Epithelial cell of proximal tubule (primary cell): ENCODE data around the gene CNGA1. TPM values are rescaled to one million over a fixed set of nuclear protein-coding genes. Genes with fewer than 3 reads are reported as not detected.
"Not testable (repeated sequence)": the region's sequence is repeated elsewhere in the genome, so short reads cannot be mapped to it uniquely, and the experiment has no call there.

ENCODE experiments used
- DNase-seq: peaks from one replicate; pipeline ENCODE4 v3.0.0-alpha.2; 2011; ENCODE audit warnings: low read depth
- H3K4me3 ChIP-seq: 2 replicates; pipeline ENCODE4 v1.5.1; 2011; ENCODE audit warnings: low read depth, mild to moderate bottlenecking, low read length
- total RNA-seq: library from RNA; depleted of rRNA; stranded (reverse); fragments of >200 nt; gene quantifications from 2 replicates; pipeline ENCODE4 v1.2.3, GENCODE V29; 2015
- TF ChIP-seq, protein P1 (sequence below): conservative IDR thresholded peaks from 2 replicates; pipeline ENCODE4 v1.5.1; 2012; ENCODE audit warnings: low read depth, mild to moderate bottlenecking, low read length

The CNGA1 gene
- total RNA-seq, 1 donor from 2014 or later, result 2.8 TPM

DNA sequence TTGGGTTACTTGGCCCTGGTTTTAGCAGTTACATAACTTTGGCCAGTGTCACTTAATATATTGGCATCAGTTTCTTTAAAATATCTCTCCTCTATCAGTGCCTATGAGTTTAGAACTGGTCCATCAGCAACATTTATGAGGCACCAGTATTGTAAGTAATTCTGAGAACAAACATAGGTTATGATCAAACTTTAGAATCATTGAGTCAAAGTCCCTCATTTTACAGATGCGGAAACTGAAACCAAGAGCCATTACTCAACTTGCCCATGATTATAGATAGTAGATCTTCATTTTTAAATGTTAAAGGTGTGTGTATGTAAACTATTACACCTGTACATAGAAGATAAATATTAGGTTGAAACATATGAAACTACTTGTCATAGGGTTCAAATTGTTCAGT lies 4.6 kb upstream of the CNGA1 start:
- TF ChIP-seq, protein P1, sequence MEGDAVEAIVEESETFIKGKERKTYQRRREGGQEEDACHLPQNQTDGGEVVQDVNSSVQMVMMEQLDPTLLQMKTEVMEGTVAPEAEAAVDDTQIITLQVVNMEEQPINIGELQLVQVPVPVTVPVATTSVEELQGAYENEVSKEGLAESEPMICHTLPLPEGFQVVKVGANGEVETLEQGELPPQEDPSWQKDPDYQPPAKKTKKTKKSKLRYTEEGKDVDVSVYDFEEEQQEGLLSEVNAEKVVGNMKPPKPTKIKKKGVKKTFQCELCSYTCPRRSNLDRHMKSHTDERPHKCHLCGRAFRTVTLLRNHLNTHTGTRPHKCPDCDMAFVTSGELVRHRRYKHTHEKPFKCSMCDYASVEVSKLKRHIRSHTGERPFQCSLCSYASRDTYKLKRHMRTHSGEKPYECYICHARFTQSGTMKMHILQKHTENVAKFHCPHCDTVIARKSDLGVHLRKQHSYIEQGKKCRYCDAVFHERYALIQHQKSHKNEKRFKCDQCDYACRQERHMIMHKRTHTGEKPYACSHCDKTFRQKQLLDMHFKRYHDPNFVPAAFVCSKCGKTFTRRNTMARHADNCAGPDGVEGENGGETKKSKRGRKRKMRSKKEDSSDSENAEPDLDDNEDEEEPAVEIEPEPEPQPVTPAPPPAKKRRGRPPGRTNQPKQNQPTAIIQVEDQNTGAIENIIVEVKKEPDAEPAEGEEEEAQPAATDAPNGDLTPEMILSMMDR, result no peak
- no peak overlapping the region for H3K4me3 ChIP-seq
- no peak for DNase-seq

DNA sequence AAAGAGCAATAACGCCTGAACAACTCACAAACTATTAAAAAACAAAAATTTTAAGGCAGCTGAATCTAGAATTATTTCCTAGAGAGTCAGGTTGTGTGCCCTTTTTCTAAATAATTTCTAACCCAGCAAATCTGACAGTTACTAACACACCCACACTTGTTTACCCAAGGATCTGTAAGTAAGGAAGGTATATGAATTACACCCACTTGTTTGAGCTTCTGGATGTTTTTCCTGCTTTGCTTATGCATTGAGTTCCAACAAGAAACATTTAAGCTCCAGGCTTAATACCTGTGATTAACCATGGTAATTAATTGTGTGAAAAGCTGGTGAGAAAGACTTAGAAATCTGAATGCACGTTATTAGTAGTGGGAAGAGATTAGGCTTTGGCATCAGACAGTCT lies 1.6 kb upstream of the CNGA1 start:
- H3K4me3 ChIP-seq, result no peak overlapping the region
- TF ChIP-seq, protein P1, result no peak
- no peak for DNase-seq

DNA sequence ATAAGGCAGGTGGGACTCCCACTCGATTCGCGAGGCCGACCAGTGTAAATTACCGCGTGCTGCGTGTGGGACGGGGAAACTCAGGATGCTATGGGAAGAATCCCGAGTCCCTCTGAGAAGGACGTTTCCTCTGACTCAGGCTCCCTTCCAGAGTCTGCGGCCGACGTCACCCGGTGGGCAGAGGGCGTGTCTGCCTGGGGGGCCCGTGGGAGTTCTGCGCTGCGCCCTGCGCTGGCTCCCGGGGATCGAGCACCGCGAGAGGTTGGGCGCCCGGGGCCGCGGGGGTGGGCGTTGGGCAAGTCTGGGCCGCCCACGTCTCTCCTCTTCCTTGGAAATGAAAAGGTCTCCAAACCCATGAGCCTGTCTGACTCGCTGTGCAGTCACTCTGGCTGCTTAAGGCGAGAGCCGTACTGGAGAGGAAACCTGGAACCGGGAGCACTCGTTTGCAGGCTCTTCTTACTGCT lies 659 bp upstream of the CNGA1 start:
- no peak for DNase-seq
- H3K4me3 ChIP-seq, result peak overlapping the region; percentile 85
- TF ChIP-seq, protein P1, result no peak

DNA sequence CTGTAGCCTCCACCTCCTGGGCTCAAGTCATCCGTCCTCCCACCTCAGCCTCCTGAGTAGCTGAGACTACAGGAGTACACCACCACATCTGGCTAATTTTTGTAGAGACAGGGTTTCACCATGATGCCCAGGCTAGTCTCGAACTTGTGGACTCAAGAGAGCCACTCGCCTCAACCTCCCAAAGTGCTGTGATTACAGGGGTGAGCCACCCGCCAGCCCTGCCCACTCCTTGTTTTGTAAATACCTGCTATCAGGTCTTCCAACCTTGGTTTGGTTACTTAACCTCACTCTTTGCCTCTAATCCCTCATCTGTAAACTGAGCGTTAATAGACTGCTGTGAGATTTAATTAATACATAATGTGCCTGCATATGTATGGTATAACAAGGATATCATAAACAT lies 803 bp downstream of the CNGA1 start:
- no peak for DNase-seq
- no peak overlapping the region for H3K4me3 ChIP-seq
- TF ChIP-seq, protein P1, result no peak

DNA sequence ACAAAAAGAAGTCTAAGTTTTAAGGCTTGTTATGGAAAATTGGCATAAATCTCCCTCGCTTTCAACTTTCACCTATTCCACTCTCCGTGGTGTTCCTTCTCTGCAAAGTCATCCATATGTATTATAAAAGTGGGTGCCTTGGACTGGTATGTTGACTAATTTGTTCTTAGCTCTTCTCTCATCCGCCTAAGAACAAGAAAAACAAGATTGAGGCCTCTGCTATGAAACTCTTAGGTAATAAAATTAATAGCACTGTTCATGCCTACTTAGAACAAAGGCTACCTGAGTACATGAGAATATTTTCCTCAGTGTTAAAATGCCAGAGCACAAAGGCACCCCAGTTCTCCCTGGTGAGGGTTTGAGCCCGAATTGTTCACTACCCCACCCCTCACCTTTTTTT lies 1.3 kb downstream of the CNGA1 start:
- DNase-seq, result no peak
- H3K4me3 ChIP-seq, result no peak overlapping the region
- TF ChIP-seq, protein P1, result no peak

DNA sequence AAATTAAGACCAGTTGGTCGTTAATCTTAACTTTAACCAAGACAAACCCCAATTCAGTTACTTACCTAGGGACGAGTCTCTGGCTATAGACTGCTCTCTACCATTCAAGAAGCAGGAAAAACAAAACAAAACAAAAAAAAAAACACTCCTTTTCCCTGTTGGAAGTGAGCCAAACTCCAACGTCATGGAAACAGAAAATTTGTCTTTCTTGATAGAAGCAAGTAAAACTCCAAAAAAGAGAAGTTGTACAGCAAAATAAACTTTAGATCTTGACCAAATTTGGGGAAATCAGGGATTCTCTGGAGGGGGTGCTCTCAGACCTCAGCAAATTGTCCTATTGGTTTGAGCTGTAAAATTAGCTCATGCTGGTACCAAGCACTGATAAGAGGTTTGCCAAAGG lies 3.7 kb downstream of the CNGA1 start:
- no peak overlapping the region for H3K4me3 ChIP-seq
- TF ChIP-seq, protein P1, result no peak
- DNase-seq, result no peak

DNA sequence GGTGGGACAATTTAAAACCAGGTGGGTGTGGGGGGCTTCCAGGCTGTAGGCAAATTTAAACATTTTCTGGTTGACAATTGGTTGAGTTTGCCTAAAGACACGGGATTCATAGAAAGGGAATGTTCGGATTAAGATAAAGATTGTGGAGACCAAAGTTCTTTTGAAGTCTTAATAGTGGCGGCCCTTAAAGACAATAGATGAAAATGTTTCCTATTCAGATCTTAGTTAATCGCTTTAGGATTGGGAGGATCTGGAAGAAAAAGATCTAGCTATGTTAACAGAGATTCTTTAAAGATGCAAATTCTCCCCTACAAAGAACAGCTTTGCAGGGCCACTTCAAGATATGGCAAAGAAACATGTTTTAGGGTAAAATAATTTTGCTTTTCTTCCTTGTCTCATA lies 4.8 kb downstream of the CNGA1 start:
- DNase-seq, result no peak
- no peak overlapping the region for H3K4me3 ChIP-seq
- TF ChIP-seq, protein P1, result no peak

DNA sequence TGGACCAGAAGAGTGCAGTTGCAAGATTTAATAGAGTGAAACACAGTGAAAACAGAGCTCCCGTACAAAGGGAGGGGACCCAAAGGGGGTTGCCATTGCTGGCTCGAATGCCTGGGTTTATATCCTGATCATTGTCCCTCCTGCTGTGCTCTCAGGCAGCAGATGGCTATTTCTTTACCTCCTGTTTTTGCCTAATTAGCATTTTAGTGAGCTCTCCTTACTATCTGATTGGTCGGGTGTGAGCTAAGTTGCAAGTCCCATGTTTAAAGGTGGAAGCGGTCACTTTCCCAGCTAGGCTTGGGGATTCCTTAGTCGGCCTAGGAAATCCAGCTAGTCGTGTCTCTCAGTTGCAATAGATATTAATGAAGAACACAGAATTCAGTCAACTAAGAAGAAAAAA lies 5.6 kb downstream of the CNGA1 start:
- not testable (repeated sequence) for H3K4me3 ChIP-seq, DNase-seq
